ENCODE results near the gene TTC23. TPM values are rescaled to one million over a fixed set of nuclear protein-coding genes. Genes with fewer than 3 reads are reported as not detected.
A peak's percentile ranks its signal among the peaks of the same experiment; 100 is the strongest.

TTC23 gene
- total RNA-seq, 4 donors from 2014 or later, result 19.9 to 45.3 (median 34.0) TPM

- no peak overlapping the region for H3K4me3 ChIP-seq (replicated peaks in 1 of 3)
- TF ChIP-seq POLR2A (IDR thresholded peaks at IDR 0.05) (no peak), CTCF (IDR thresholded peaks at IDR 0.05) (no peak)
- intact Hi-C loops (cut with DNase I), result no loop called here
- no peak for DNase-seq
- H3K27ac ChIP-seq, result no peak overlapping the region
- peaks cover 4 to 13% of the 10 kb centered on the region in 2 donors for H3K4me1 ChIP-seq
- H3K9me3 ChIP-seq, result no peaks in the 10 kb centered on the region
- H3K27me3 ChIP-seq, result no peaks in the 10 kb centered on the region
- peaks cover 0 to 8% of the 10 kb centered on the region in 2 donors for H3K36me3 ChIP-seq
These were observed 61.4 kb downstream of the TTC23 start for GRCh38 chr15:99187936-99188335.

- Histone ChIP-seq H3K4me3 (replicated peaks in 1 of 3) (no peak overlapping the region), H3K36me3 (no peaks in the 10 kb centered on the region), H3K4me1 (peaks cover 19 to 30% of the 10 kb centered on the region in 2 donors), H3K27me3 (no peaks in the 10 kb centered on the region), H3K9me3 (no peaks in the 10 kb centered on the region), H3K27ac (peak overlapping the region in 1 of 3 donors; percentile 30)
- DNase-seq, result no peak
- whole genome bisulfite sequencing, 2 donors, result 66 to 68% methylated on average over 4 of the region's 4 CpGs
- no peak for TF ChIP-seq POLR2A (IDR thresholded peaks at IDR 0.05)
- TF ChIP-seq CTCF (IDR thresholded peaks at IDR 0.05), result no peak
- intact Hi-C loops (cut with DNase I), result no loop called here
These were observed 63.8 kb downstream of the TTC23 start for GRCh38 chr15:99185414-99186130.

- WGBS, 2 donors, result 89 to 97% methylated on average over 1 of the region's 1 CpG
- intact Hi-C loops (cut with DNase I), result no loop called here
- TF ChIP-seq CTCF (IDR thresholded peaks at IDR 0.05) (no peak), POLR2A (IDR thresholded peaks at IDR 0.05) (no peak)
These were observed 66.6 kb downstream of the TTC23 start for GRCh38 chr15:99182791-99183190.

GRCh38 chr15:99181545-99181971 is 67.8 kb downstream of the TTC23 start:
- Histone ChIP-seq H3K4me1 (peaks cover 19 to 30% of the 10 kb centered on the region in 2 donors), H3K9me3 (no peaks in the 10 kb centered on the region), H3K4me3 (replicated peaks in 1 of 3) (no peak overlapping the region), H3K27ac (peak overlapping the region in 2 of 3 donors; percentile 47 to 78), H3K36me3 (no peaks in the 10 kb centered on the region), H3K27me3 (no peaks in the 10 kb centered on the region)
- intact Hi-C loops (cut with DNase I), result no loop called here
- 39 to 48% methylated on average over 4 of the region's 4 CpGs for WGBS, 2 donors
- no peak for TF ChIP-seq CTCF (IDR thresholded peaks at IDR 0.05)
- TF ChIP-seq POLR2A (IDR thresholded peaks at IDR 0.05), result no peak
- no peak for DNase-seq

More at GRCh38 chr15:99182791-99183190, 66.6 kb downstream of the TTC23 start:
- no peaks in the 10 kb centered on the region for H3K9me3 ChIP-seq
- H3K27ac ChIP-seq, result no peak overlapping the region
- no peak overlapping the region for H3K4me3 ChIP-seq (replicated peaks in 1 of 3)
- H3K36me3 ChIP-seq, result no peaks in the 10 kb centered on the region
- no peaks in the 10 kb centered on the region for H3K27me3 ChIP-seq
- no peak for DNase-seq
- H3K4me1 ChIP-seq, result peaks cover 19 to 30% of the 10 kb centered on the region in 2 donors

- H3K36me3 ChIP-seq, result no peaks in the 10 kb centered on the region
- intact Hi-C loops (cut with DNase I), result no loop called here
- WGBS, 2 donors, result 70 to 81% methylated on average over 2 of the region's 2 CpGs
These were observed 68.4 kb downstream of the TTC23 start for GRCh38 chr15:99180964-99181306.

More at GRCh38 chr15:99180964-99181306, 68.4 kb downstream of the TTC23 start:
- peak overlapping the region in 2 of 3 donors; percentile 47 to 78 for H3K27ac ChIP-seq
- no peaks in the 10 kb centered on the region for H3K27me3 ChIP-seq
- peaks cover 19 to 25% of the 10 kb centered on the region in 2 donors for H3K4me1 ChIP-seq
- no peaks in the 10 kb centered on the region for H3K9me3 ChIP-seq
- H3K4me3 ChIP-seq (replicated peaks in 1 of 3), result no peak overlapping the region
- no peak for DNase-seq
- TF ChIP-seq POLR2A (IDR thresholded peaks at IDR 0.05) (no peak), CTCF (IDR thresholded peaks at IDR 0.05) (no peak)

Measured in thyroid gland (tissue), 4 donors.